T follicular helper cell (primary cell): ENCODE measurements around the gene TSPEAR.
"Not testable (repeated sequence)": the region's sequence is repeated elsewhere in the genome, so short reads cannot be mapped to it uniquely, and the experiment has no call there.

Experiments
- DNase-seq: peaks from one replicate; pipeline ENCODE4 v3.0.0-alpha.2; 2020; ENCODE audit warnings: low read depth

TSPEAR gene

GRCh38 chr21:44503006-44503889, 208.1 kb downstream of the TSPEAR start:
- DNase-seq: not testable (repeated sequence)

- no peak for DNase-seq
Measured at GRCh38 chr21:44502171-44502958, 209.0 kb downstream of the TSPEAR start.

- no peak for DNase-seq
Measured at GRCh38 chr21:44500111-44500510, 211.3 kb downstream of the TSPEAR start.

GRCh38 chr21:44499631-44500030, 211.7 kb downstream of the TSPEAR start:
- no peak for DNase-seq

GRCh38 chr21:44499211-44499560, 212.2 kb downstream of the TSPEAR start:
- DNase-seq: no peak

- DNase-seq: no peak
Measured at GRCh38 chr21:44498280-44499210, 212.8 kb downstream of the TSPEAR start.

- DNase-seq: no peak
Measured at GRCh38 chr21:44497703-44498126, 213.7 kb downstream of the TSPEAR start.

- DNase-seq: no peak
Measured at GRCh38 chr21:44496564-44497550, 214.5 kb downstream of the TSPEAR start.

- DNase-seq: no peak
Measured at GRCh38 chr21:44495611-44496563, 215.5 kb downstream of the TSPEAR start.

- DNase-seq: no peak
Measured at GRCh38 chr21:44494956-44495355, 216.4 kb downstream of the TSPEAR start.

- DNase-seq: no peak
Measured at GRCh38 chr21:44494418-44494817, 217.0 kb downstream of the TSPEAR start.

GRCh38 chr21:44492567-44493385, 218.6 kb downstream of the TSPEAR start:
- DNase-seq: no peak

- DNase-seq: no peak
Measured at GRCh38 chr21:44490816-44491215, 220.6 kb downstream of the TSPEAR start.

GRCh38 chr21:44490405-44490804, 221.0 kb downstream of the TSPEAR start:
- no peak for DNase-seq

GRCh38 chr21:44489962-44490361, 221.4 kb downstream of the TSPEAR start:
- DNase-seq: no peak

- DNase-seq: peak; percentile 18
Measured at GRCh38 chr21:44487831-44488230, 223.5 kb downstream of the TSPEAR start.

- no peak for DNase-seq
Measured at GRCh38 chr21:44486302-44486701, 225.1 kb downstream of the TSPEAR start.

- no peak for DNase-seq
Measured at GRCh38 chr21:44485796-44486195, 225.6 kb downstream of the TSPEAR start.
